ENCODE measurements around the gene HLA-DRB1.
"Not testable (repeated sequence)": the region's sequence is repeated elsewhere in the genome, so short reads cannot be mapped to it uniquely, and the experiment has no call there.

The HLA-DRB1 gene

GRCh38 chr6:32570363-32570905 lies 19.2 kb downstream of the HLA-DRB1 start:
- no peak for DNase-seq
- in situ Hi-C loops (cut with MboI; ENCODE audit: low pct_unique_long_range_greater_than_20kb, low sequenced_read_pairs): no loop called here

GRCh38 chr6:32568561-32568960 lies 21.1 kb downstream of the HLA-DRB1 start:
- in situ Hi-C loops (cut with MboI; ENCODE audit: low pct_unique_long_range_greater_than_20kb, low sequenced_read_pairs): no loop called here
- no peak for DNase-seq

- no peak for DNase-seq
- in situ Hi-C loops (cut with MboI; ENCODE audit: low pct_unique_long_range_greater_than_20kb, low sequenced_read_pairs): no loop called here
Observed at GRCh38 chr6:32566957-32567356, 22.7 kb downstream of the HLA-DRB1 start.

- in situ Hi-C loops (cut with MboI; ENCODE audit: low pct_unique_long_range_greater_than_20kb, low sequenced_read_pairs): no loop called here
Observed at GRCh38 chr6:32565511-32565910, 24.1 kb downstream of the HLA-DRB1 start.

GRCh38 chr6:32562940-32563339 lies 26.7 kb downstream of the HLA-DRB1 start:
- in situ Hi-C loops (cut with MboI; ENCODE audit: low pct_unique_long_range_greater_than_20kb, low sequenced_read_pairs): no loop called here

More at GRCh38 chr6:32565511-32565910, 24.1 kb downstream of the HLA-DRB1 start:
- DNase-seq: no peak

GRCh38 chr6:32559747-32560146 lies 29.9 kb downstream of the HLA-DRB1 start:
- DNase-seq: no peak
- in situ Hi-C loops (cut with MboI; ENCODE audit: low pct_unique_long_range_greater_than_20kb, low sequenced_read_pairs): no loop called here

More at GRCh38 chr6:32562940-32563339, 26.7 kb downstream of the HLA-DRB1 start:
- DNase-seq: no peak

- in situ Hi-C loops (cut with MboI; ENCODE audit: low pct_unique_long_range_greater_than_20kb, low sequenced_read_pairs): no loop called here
- no peak for DNase-seq
Observed at GRCh38 chr6:32558426-32559057, 31.1 kb downstream of the HLA-DRB1 start.

- in situ Hi-C loops (cut with MboI; ENCODE audit: low pct_unique_long_range_greater_than_20kb, low sequenced_read_pairs): no loop called here
- peak; percentile 22 for DNase-seq
Observed at GRCh38 chr6:32554116-32554965, 35.3 kb downstream of the HLA-DRB1 start.

- DNase-seq: no peak
- in situ Hi-C loops (cut with MboI; ENCODE audit: low pct_unique_long_range_greater_than_20kb, low sequenced_read_pairs): no loop called here
Observed at GRCh38 chr6:32553037-32553742, 36.5 kb downstream of the HLA-DRB1 start.

GRCh38 chr6:32551410-32551809 lies 38.2 kb downstream of the HLA-DRB1 start:
- no peak for DNase-seq
- in situ Hi-C loops (cut with MboI; ENCODE audit: low pct_unique_long_range_greater_than_20kb, low sequenced_read_pairs): no loop called here

GRCh38 chr6:32539839-32540238 lies 49.8 kb downstream of the HLA-DRB1 start:
- in situ Hi-C loops (cut with MboI; ENCODE audit: low pct_unique_long_range_greater_than_20kb, low sequenced_read_pairs): no loop called here

GRCh38 chr6:32530431-32530793 lies 59.2 kb downstream of the HLA-DRB1 start:
- in situ Hi-C loops (cut with MboI; ENCODE audit: low pct_unique_long_range_greater_than_20kb, low sequenced_read_pairs); DNase-seq: not testable (repeated sequence)

More at GRCh38 chr6:32539839-32540238, 49.8 kb downstream of the HLA-DRB1 start:
- no peak for DNase-seq

- peak; percentile 26 for DNase-seq
- in situ Hi-C loops (cut with MboI; ENCODE audit: low pct_unique_long_range_greater_than_20kb, low sequenced_read_pairs): loop anchor here (5.0 kb wide), 1 partner anchor 57 kb away; the partner anchor contains the start of gene HLA-DRB1
Observed at GRCh38 chr6:32529697-32530430, 59.8 kb downstream of the HLA-DRB1 start, which contains the start of gene HLA-DRB5. HLA-DRB5 (minus strand) TSS chr6:32530287; CDS start chr6:32530224, 63 bp downstream.
